Measurements from ENCODE around the gene KLHL18. TPM values are rescaled to one million over a fixed set of nuclear protein-coding genes. Genes with fewer than 3 reads are reported as not detected.
A peak's percentile ranks its signal among the peaks of the same experiment; 100 is the strongest.

Gene KLHL18
- total and polyA plus RNA-seq, 2 of the 4 experiments (the other 2 are of a cell fraction) = 29.1 to 76.2 TPM

- Histone ChIP-seq H3K4me2 (ENCODE audit: low read depth, low read length) (no peak overlapping the region), H4K91ac (ENCODE audit: insufficient read depth, low read depth, low read length) (no peak overlapping the region), H4K20me1 (ENCODE audit: insufficient read depth, low read length) (no peaks in the 10 kb centered on the region), H3K79me1 (ENCODE audit: low read depth in 1 of 2, low read length in 2 of 2) (no peaks in the 10 kb centered on the region), H2AK5ac (ENCODE audit: low read depth, low read length) (no peak overlapping the region), H2BK120ac (ENCODE audit: low read depth, low read length) (peak overlapping the region; percentile 35), H3K18ac (ENCODE audit: low read depth, low read length) (no peak overlapping the region), H4K5ac (ENCODE audit: low read depth, low read length) (no peak overlapping the region), H3K23ac (ENCODE audit: low read depth, low read length) (no peak overlapping the region), H3K27ac (ENCODE audit: insufficient read depth, low read length) (no peak overlapping the region), H2BK5ac (ENCODE audit: low read depth, low read length, poor library complexity, severe bottlenecking) (no peak overlapping the region), H3K9ac (ENCODE audit: low read depth, low read length) (no peak overlapping the region), H3K36me3 (ENCODE audit: control insufficient read depth, insufficient read depth, low read length) (no peaks in the 10 kb centered on the region), H2BK15ac (ENCODE audit: low read depth, low read length) (peak overlapping the region; percentile 32; the same call in 1 of the 3 replicates), H3K4me3 (ENCODE audit: insufficient read depth, low read depth, low read length) (no peak overlapping the region), H2AK9ac (replicated peaks; ENCODE audit: low read depth, low read length, poor library complexity) (no peak overlapping the region), H2BK20ac (ENCODE audit: low read depth, low read length) (no peak overlapping the region), H2AFZ (replicated peaks; ENCODE audit: low read length, poor library complexity) (no peak overlapping the region), H3K4ac (ENCODE audit: low read depth, low read length) (0 out of 2 replicates have a peak overlapping the region, but pooled peaks have one; percentile 13), H3K9me1 (ENCODE audit: insufficient read depth, low read length) (no peaks in the 10 kb centered on the region), H3K4me1 (ENCODE audit: control insufficient read depth, insufficient read depth, low read length) (peaks cover 6% of the 10 kb centered on the region), H3K14ac (replicated peaks; ENCODE audit: low read depth, low read length) (no peak overlapping the region), H3K27me3 (ENCODE audit: control insufficient read depth, insufficient read depth, low read length) (peaks cover 6% of the 10 kb centered on the region), H4K8ac (ENCODE audit: low read depth in 2 of 2, low read length in 2 of 2) (peak overlapping the region in 1 of 2 experiments; percentile 11; a peak in 1 of 4 replicates), H3K9me3 (ENCODE audit: control insufficient read depth, insufficient read depth, low read length) (no peaks in the 10 kb centered on the region), H3K56ac (ENCODE audit: extremely low read depth, insufficient read depth, low read length) (no peak overlapping the region)
- CTCF ChIA-PET = no interaction called here
- BruUV-seq (replicated peaks) = no TSS peak
- in situ Hi-C loops (cut with MboI; ENCODE audit: low sequenced_read_pairs) (no loop called here), intact Hi-C loops (cut with micrococcal nuclease) (no loop called here), dilution Hi-C loops (cut with HindIII; ENCODE audit: low sequenced_read_pairs, unreplicated experiment) (no loop called here)
- ATAC-seq (ENCODE audit: low read depth) (peak; percentile 94), DNase-seq (peak; percentile 96)
- POLR2A ChIA-PET (ENCODE audit: unreplicated experiment) = no interaction called here
- no CpG with 5 or more reads among the region's 11 CpGs for WGBS, 2 experiments (ENCODE audit: extremely low coverage in 2 of 2, insufficient read length in 1 of 2)
- TF ChIP-seq SMC3 (IDR thresholded peaks at IDR 0.05; ENCODE audit: low read depth, low read length) (no peak), CTCF (conservative IDR thresholded peaks at IDR 0.05; ENCODE audit: low read depth, low read length) (no peak), FOS (IDR thresholded peaks at IDR 0.05; ENCODE audit: low read depth, low read length) (peak; percentile 73; the same call in 1 of the 2 replicates), NFE2L2 (IDR thresholded peaks at IDR 0.05; ENCODE audit: low read depth, low read length) (no peak), CHD1 (IDR thresholded peaks at IDR 0.05; ENCODE audit: low read depth, low read length) (no peak), ELK1 (IDR thresholded peaks at IDR 0.05; ENCODE audit: borderline replicate concordance, low read depth, low read length) (no peak), POLR2A (IDR thresholded peaks at IDR 0.05; ENCODE audit: low read depth, low read length) (no peak), RCOR1 (IDR thresholded peaks at IDR 0.05; ENCODE audit: insufficient replicate concordance, low read length) (no peak), RAD21 (IDR thresholded peaks at IDR 0.05; ENCODE audit: low read length) (no peak), MXI1 (IDR thresholded peaks at IDR 0.05; ENCODE audit: borderline replicate concordance, low read depth, low read length) (0 out of 2 replicates have a peak, but pooled peaks have one; percentile 25), CEBPB (IDR thresholded peaks at IDR 0.05; ENCODE audit: low read depth, low read length) (peak; percentile 20; the same call in 1 of the 2 replicates), MAFK (IDR thresholded peaks at IDR 0.05; ENCODE audit: low read depth, low read length) (no peak), MAZ (IDR thresholded peaks at IDR 0.05; ENCODE audit: borderline replicate concordance, low read depth, low read length) (no peak), BHLHE40 (IDR thresholded peaks at IDR 0.05; ENCODE audit: low read depth, low read length) (no peak), RFX5 (IDR thresholded peaks at IDR 0.05; ENCODE audit: low read depth, low read length) (no peak)
These were observed 15.8 kb upstream of the KLHL18 start for GRCh38 chr3:47266709-47267489.

Measured in IMR-90 (cell line).